SIG-M5 (cell line): ENCODE results near the gene RASL12.

Source experiments
- DNase-seq: peaks from one replicate; lab custom pipeline; 2025; lab: John Stamatoyannopoulos, UW

Gene RASL12

DNA sequence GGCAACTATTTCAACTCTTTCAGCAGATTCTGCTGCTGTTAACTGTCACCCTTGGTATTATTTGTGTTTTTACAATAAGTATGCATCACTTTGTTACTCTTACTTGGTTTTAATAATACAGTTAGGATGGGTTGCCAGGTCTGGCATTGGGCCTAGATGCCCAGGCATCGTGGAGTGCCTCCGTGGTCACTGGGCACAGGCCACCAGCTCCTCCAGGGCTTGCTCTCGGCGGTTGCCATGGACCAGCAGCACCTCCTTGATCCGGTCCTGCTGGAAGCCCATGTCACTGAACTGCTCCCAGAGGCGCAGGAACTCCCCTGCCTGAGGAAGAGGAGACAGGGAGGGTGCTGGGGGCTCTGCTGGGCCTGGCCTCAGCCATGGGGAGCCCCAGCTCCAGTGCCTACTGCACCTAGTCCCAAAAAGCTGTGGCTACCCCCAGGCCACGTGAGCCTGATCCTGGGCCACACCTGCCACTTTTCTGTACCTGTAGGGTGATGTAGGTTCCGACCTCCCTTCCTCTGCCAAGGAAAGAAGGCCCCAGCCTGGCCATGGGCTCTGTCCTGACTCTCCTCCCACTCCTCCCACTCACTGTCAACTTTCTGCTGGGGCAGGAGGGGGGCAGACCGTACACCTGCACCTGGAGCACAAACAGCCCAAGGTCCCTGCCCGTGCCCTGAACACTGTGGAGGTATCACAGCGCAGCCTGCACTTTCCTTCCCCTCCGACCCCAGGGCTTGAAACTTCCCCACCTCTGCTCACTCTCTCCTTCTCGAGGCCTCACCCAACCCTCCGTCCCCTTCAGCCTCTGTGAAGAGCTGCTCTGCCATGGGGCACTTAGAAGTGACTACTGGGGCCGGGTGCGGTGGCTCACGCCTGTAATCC is 25.4 kb upstream of the RASL12 start:
- DNase-seq = no peak

DNA sequence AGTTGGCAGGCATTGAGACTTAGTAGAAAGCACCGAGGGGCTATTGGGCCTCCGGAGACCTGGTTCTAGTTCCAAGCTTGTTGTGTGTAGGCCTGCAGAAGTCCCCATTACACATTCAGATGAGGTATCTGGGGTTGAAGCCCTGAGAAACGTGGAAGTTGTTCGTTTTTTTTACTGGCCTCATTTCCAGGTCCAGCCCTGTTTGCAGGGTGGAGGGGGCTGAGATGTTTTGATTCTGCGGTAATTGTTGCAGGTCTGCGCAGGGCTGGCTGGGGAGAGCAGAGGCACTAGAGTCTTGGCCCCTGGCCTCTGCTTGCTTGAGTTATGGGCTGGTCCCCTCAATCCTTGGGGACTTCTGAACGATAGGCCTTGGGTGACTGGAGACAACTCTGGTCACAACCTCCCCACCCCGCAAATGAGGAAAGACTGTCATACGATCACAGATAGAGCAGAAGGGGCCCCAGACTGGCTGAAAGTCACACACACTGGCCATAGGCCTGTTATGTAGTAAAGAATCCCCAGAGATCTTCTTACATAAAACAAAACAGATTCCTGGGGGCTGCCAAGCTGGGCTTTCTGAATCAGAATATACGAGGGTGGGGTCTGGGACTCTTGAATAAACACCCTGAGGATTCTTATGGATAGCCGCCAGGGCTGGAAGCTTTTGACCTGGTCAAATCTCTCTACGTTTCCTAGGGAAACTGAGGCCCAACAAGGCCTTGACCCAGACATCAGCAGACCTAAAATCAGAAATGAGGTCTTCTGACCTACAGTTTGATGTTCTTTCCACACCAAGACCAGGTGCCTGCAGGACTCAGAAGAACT is 24.4 kb upstream of the RASL12 start:
- no peak for DNase-seq

DNA sequence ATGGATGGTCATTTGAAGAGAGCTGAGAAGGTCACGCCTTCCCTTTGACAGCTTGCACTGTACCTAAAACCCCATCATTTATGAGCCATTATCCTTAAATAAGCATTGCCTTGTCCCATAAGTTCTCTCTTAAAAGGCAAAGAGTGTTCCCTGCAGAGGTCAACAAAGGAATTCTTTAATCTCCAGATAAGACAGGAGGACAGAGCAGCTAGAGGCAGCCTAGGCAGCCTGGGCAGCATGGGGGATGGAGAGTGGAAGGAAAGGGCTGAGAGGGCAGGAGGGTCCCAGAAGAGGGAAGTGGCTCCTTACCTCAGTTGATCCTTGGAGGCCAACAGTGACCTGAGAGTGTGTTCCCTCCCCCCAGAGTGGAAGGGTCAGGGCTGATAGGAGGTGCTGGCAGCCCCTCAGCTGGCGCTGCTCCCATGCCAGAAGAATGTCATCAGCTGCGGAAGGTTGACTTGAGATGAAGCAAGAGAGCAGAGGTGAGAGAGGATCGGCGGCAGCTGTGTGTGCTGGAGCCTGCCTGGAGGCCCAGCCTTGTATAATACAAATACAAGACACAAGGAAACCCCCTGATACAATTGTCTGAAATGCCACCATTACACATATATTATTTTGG is 21.5 kb upstream of the RASL12 start:
- DNase-seq = no peak

DNA sequence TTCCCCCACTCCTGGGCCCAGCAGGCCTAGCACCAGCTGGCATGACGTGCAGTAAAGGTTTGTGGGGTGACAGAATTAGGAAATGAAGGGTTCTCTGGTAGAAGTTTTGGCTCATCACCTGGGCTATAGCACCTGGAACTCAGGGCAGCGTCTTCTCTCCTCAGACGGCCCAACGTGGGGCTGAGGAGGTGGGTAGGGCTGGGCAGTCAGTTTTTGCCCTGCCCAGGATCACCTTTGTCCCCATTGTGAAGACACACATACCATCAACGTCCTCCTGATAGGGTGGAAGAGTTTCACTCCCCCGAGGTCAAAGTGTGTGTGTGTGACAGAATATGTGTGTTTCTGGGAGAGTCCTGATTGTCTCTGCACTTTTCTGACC is 20.8 kb upstream of the RASL12 start:
- DNase-seq = no peak

DNA sequence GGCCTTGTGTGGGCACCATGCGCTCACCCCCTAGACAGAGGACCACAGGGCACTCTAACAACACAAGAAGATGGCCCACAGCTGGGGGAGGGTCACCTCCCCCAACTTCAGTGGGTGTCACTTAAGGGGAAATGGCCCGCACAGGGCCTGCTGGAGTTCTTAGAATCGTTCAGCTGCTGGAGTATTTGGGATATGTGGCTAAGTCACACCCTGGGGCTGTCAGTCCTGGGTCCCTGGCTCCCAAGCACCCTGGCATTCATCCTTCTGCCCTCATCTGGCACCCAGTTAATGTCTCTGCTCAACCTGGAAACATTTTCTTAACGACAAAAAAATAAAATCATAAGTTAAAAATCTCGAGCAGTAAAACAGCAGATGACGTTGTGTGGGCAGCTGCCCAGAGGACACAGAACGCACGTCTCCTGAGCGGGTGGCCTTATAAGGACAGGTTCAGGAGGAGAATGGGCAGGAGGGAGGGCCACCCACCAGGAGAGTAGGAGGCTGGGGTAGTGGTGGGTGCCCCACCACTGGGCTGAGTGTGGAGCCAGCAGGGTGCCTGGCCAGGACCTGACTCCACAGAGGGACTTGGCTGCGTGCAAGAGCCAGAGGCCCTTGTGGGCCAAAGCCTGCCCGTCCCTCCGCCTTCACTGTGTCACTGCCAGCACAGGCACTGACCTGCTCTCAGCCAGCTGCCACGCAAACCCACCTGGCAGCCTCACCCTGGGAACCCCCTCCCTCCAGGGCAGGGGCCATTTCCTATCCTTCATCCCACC is 20.3 kb upstream of the RASL12 start:
- DNase-seq = no peak

DNA sequence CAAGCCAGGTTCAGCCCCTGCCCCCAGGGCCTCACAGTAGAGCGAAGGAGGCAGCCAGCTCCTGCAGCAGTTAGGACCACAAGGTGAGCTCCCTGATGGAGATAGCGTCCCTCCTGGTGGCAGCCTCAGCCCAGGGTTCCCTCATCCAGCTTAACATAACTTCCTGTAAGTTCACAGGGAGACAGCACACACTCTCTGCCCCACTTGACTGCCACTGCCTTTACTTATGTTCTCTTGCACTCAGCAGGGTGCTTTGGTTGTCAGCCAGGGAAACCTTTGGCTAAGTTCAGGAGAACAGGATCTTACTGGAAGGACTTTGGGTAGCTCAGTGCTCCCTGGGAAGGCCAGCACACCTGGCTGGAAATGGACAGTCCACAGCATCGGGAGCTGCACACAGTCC is 19.6 kb upstream of the RASL12 start:
- DNase-seq = no peak

DNA sequence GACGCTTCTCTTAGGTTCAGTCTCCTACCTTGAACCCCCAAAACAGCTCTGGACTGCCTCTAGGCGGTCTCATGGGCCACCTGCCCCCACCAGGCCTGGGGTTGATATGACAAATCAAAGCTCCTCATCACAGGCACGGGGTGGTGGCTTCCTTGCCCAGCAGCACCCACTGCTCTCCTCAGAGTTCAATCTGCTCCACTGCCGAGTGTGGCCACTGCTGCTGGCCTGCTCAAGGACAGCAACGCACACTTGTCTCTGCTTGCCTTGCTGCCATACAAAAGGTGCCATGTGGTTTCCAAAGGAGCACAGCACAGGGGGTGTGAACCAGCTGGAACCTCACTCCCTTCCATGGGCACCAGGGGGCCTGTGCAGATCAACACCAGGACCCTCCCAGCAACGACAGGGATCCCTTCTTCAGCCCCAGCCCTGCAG is 18.9 kb upstream of the RASL12 start:
- no peak for DNase-seq

DNA sequence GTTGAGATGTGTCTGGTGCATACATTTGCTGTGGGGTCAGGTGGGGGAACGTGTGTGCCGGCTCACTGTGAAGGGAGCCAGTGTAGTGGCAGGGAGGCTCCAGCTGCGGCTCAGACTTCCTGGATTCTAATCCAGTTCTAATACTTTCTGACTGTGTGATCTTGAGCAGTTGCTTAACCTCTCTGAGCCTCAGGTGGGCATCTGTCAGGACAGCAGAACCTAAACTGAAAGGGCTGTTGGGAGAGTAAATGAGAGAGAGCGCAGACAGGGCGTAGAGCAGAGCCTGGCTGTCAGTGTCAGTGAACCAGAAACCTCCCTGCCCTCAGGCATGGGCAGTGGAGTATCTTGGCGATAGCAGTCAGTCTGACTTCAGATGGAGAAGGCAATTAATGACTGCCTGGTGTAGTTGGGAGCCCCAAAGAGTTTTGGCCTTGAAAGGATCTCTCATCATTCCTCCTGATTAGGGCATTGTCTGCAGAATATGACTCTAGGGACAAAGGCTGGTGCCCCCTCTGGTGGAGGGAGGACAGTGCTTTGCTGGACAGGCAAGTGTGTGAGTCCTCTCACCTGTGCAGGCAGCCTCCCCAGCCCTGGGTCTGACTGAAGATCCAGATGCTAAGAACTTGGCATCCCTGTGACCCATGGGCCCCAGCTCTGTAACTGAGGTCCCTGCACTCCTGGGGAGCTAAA is 18.3 kb upstream of the RASL12 start:
- DNase-seq = no peak

DNA sequence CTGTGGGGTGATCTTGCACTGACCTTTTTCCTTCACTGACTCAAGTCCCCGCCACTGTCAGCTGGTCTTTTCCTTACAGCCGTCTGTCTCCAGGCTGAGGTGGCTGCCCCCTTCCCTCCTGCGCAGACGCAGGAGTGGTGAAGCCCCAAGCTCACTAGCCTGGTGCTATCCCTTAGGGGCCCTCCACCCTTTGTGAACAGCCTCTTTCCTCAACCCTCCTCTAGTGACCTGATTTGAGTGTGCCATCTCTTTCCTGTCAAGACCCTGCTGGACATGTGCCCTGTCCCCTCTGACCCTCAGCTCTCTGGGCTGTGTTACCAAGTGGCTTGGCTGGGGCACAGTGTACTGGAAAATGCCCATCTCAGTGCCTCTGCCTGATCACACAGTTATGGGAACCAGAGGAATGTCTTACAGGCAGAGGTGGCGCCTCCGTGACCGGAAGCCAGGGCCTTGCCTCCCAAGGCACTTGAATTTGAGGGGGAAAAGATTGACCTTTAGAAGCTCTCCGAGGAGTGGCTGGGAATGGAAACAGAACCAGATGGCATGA is 17.5 kb upstream of the RASL12 start:
- no peak for DNase-seq

DNA sequence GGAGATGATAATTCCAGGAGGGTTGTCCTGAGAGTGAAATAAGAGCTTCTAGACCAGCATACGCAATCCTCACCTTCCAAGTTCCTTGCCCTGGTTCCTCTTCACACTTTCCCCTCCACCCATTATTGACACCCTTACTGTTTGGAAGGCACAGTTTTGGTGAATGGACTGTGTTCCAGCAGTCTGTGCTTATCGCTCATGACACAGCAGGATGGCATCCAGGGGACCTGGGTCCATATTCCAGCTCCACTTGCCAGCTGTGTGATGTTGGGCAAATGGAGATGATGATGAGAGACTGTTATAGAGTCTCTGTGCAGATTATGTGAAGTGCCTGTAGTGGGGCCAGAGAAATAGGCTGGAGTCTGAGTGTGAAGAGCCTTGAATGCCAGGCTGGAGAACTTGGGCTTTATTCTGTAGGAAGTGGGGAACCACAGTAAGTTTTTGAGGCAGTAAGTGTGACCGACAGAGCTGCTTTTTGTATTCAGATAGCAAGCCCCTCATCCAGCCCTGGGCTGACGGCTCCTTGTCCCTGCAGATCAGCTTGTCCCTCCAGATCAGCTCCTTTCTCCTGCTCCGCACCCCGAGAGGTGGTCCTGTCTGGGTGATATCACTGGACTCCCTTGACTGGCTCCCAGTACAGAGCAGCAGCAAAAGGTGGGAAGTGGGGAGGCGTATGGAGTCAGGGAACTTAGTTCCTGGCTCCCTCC is 16.9 kb upstream of the RASL12 start:
- DNase-seq = no peak

DNA sequence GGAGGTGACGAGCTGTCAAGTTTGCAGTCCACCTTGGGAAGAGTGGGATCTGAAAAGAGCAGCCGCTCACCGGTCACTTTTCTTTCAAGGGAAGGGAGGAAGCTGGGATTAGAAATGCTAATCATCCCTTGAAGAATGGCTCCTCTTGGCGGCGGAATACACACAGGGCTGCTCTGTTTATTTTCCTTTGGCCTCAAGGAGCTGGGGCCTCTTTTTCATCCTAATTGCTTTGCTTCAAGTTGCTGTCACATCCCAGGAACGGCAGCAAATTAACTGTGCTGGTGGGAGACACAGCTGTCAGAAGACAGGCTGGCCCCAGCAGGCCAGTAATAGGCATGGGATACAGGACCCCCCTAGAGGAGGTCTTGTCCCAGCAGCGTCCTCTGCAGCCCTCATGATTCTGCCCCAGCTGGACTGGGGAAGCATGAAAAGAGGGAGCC is 15.5 kb upstream of the RASL12 start:
- DNase-seq = no peak

DNA sequence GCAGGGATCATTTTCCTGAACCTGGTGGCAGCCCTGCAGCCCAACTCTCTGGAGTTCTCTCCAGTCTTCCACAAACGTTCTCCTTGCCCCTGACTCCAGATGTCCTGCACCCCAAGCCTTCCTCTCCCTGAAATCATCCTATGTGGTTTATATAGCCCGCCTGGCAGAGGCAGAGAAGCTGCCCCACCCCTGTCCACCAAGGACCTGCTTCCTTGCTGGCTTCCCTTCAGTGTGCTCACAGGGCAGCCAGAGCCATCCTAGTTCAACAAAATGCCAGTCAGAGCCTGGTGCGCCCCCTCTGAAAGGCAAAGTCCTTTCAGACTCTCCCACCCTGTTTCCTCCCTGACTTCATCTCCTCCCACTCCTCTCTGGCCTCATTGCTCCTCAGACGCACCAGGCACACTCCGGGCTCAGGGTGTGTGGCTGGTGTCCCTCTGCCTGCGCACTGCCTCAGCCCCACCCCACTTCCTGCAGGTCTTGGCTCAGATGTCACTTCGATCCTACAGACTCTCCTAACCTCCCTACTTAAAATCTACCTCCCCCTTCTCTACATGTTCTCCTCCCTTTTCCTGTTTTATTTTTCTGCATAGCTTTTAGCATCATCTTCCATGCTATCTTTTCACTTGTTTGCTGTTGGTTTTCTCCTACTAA is 14.6 kb upstream of the RASL12 start:
- no peak for DNase-seq

DNA sequence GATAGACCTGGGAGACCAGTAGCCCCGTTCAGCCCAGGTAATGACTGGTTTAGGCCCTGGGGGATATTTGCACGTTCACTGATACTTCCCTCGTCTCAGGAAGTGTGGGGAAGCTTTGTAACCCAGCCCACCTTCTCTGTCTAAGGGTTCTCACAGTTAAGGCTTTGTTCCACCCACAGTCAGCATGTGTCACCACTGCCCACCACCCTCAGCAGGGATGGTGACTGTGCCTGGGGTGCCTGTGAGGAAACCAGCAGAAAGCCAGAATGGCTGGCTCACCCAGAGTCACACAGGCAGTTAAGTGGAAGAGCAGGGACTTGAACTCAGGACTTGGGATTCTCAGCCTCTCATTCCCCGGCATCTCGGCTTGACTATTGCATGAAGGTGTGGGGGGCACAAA is 14.0 kb upstream of the RASL12 start:
- DNase-seq = no peak

DNA sequence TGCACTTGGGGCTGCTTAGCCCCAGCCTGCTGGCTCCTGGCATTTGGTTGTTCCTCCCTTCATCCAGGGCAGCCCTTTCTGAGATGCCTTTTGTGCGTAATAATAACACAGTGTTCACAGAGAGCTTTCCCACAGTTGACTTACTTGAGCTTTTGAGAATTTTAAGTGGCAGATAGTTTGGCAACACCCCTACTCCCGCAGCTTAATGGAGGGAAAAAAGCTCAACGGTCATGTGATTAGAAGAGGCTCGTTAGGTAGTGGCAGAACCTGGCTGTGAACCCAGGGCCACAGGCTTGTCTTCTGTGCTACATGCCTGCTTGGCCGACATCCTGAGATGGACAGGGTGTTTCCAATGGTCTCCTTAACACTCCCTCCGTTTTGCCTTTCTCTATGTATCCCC is 13.5 kb upstream of the RASL12 start:
- DNase-seq = no peak

DNA sequence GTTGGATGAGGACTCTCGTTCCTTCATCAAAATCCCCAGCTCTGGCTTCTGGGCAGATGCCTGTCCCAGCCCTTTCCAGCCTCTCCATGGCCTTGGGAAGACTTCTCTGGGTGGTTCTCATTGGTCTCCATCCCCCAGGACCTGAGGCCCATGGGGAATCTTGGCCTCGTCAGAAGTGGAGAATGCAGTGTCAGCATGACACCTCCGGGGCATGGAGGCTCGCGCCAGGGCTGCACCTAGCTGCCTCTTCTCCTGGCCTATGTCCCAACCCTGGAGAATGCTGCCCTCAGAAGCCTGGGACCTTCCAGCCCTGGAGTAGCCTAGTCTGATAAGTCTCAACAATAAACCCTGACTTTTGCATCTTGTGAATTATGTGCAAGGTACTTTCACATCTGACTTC is 11.8 kb upstream of the RASL12 start:
- no peak for DNase-seq

DNA sequence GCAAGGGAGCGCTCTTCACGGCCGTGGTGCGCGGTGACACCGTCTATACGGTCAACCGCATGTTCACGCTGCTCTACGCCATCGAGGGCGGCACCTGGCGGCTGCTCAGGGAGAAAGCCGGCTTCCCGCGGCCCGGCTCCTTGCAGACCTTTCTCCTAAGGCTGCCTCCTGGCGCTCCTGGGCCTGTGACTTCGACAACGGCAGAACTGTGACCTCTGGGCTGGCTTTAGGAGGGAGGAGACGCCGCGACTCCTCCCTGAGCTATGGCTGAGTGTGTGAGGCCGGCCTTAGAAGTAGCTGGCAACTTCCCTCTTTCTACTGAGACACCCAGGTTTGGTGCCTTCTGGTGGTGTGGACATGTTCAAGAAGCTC is 10.2 kb upstream of the RASL12 start:
- no peak for DNase-seq

DNA sequence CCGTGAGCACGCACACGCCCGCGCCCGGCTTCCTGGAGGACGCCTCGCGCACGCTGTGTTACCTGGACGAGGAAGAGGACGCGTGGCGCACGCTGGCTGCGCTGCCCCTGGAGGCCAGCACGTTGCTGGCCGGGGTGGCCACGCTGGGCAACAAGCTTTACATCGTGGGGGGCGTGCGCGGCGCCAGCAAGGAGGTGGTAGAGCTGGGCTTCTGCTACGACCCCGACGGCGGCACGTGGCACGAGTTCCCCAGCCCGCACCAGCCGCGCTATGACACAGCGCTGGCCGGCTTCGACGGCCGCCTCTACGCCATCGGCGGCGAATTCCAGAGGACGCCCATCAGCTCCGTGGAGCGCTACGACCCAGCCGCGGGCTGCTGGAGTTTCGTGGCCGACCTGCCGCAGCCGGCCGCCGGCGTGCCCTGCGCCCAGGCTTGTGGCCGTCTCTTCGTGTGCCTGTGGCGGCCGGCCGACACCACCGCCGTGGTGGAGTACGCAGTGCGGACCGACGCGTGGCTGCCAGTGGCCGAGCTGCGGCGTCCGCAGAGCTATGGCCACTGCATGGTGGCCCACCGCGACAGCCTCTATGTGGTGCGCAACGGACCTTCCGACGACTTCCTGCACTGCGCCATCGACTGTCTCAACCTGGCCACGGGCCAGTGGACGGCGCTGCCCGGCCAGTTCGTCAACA is 9.6 kb upstream of the RASL12 start:
- DNase-seq = no peak

DNA sequence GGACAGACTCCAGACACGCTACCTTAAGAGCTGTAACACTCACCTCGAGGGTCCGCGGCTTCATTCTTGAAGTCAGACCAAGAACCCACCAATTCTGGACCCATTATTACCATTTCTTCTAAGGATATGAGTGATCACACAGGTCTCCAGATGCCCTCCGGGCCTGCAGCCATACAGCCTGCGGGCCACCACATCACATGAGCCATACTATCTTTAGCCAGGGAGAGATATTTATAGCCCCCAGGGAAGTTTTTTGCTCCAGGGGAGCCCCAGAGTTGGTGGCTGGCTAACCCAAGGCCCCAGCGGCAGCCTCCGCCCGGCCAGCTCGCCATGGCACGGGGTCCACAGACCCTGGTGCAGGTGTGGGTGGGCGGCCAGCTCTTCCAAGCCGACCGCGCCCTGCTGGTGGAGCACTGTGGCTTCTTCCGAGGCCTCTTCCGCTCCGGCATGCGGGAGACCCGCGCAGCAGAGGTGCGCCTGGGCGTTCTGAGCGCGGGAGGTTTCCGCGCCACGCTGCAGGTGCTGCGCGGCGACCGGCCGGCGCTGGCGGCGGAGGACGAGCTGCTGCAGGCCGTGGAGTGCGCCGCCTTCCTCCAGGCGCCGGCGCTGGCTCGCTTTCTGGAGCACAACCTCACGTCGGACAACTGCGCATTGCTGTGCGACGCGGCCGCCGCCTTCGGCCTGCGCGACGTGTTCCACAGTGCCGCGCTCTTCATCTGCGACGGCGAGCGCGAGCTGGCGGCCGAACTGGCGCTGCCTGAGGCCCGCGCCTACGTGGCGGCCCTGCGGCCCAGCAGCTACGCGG is 8.9 kb upstream of the RASL12 start, which contains the start of gene KBTBD13:
Gene KBTBD13 (plus strand): TSS at position 261 of the 805 bp plus-strand sequence. CDS start 70 bp downstream, at position 331.
- DNase-seq = no peak
